Muscle of back (tissue), 13 donors: ENCODE results near the gene TTC31. TPM values are rescaled to one million over a fixed set of nuclear protein-coding genes. Genes with fewer than 3 reads are reported as not detected.
"Not testable (repeated sequence)": the region's sequence is repeated elsewhere in the genome, so short reads cannot be mapped to it uniquely, and the experiment has no call there.

Source experiments
- DNase-seq, 3 donors: peaks; one replicate each; pipeline versions ENCODE4 v3.0.0 to v3.0.0-alpha.2; 2013
- long read RNA-seq, 9 donors: transcript quantifications; one replicate each; lab custom pipeline, GENCODE V29; 2026
- polyA plus RNA-seq, 10 donors: library from polyadenylated mRNA; unstranded; fragments of 120-200 nt; gene quantifications; one replicate each; pipeline ENCODE4 v1.2.1, GENCODE V29; 2013; ENCODE audit not compliant: insufficient read length in 10 of 10

Gene TTC31
- polyA plus RNA-seq = 10 to 100 TPM; 15.1 to 21.6 (median 18.0) TPM
- long read RNA-seq, donor 1, partial matches to known transcripts = 0 of 1 reads
- long read RNA-seq, donor 1, other reads (novel, unspliced or antisense) = 0 of 1 reads
- long read RNA-seq, donor 2, partial matches to known transcripts = 0 of 1 reads
- long read RNA-seq, donor 2, other reads (novel, unspliced or antisense) = 0 of 1 reads
- long read RNA-seq, donor 3 = 0 reads
- long read RNA-seq, donor 4, partial matches to known transcripts = 0 of 1 reads
- long read RNA-seq, donor 4, other reads (novel, unspliced or antisense) = 0 of 1 reads
- long read RNA-seq, donor 5, partial matches to known transcripts = 0 of 2 reads
- long read RNA-seq, donor 5, other reads (novel, unspliced or antisense) = 0 of 2 reads
- long read RNA-seq, donor 6, partial matches to known transcripts = 8 of 9 reads
- long read RNA-seq, donor 6, other reads (novel, unspliced or antisense) = 0 of 9 reads
- long read RNA-seq, donor 7, partial matches to known transcripts = 0 of 1 reads
- long read RNA-seq, donor 7, other reads (novel, unspliced or antisense) = 0 of 1 reads
- long read RNA-seq, donor 8 = 0 reads
- long read RNA-seq, donor 9 = 0 reads

GRCh38 chr2:74482801-74483674 is at the start of gene TTC31, which contains the start of gene CCDC142:
Gene TTC31 (plus strand): TSS chr2:74483081. CDS start chr2:74483096, 15 bp downstream.
Gene CCDC142 (minus strand): TSS chr2:74482998. CDS start chr2:74482837, 161 bp downstream.
- DNase-seq = peak; percentile 97 to 99 (median 97)

GRCh38 chr2:74436111-74436805 is 46.6 kb upstream of the TTC31 start:
- DNase-seq = no peak

- DNase-seq = no peak
Observed at GRCh38 chr2:74436848-74437695, 45.8 kb upstream of the TTC31 start.

GRCh38 chr2:74438248-74438647 is 44.6 kb upstream of the TTC31 start:
- DNase-seq = no peak

GRCh38 chr2:74439373-74439772 is 43.5 kb upstream of the TTC31 start:
- DNase-seq = no peak

- DNase-seq = peak; percentile 79 to 93 (median 84)
Observed at GRCh38 chr2:74439803-74440377, 43.0 kb upstream of the TTC31 start.

- peak; percentile 85 to 97 (median 92) for DNase-seq
Observed at GRCh38 chr2:74440378-74441169, 42.3 kb upstream of the TTC31 start.

- DNase-seq = no peak
Observed at GRCh38 chr2:74441170-74441689, 41.7 kb upstream of the TTC31 start.

- peak in 1 of 3 donors; percentile 78 for DNase-seq
Observed at GRCh38 chr2:74441690-74442482, 41.0 kb upstream of the TTC31 start, which contains the start of gene RTKN. Gene RTKN (minus strand): TSS chr2:74441937. CDS start chr2:74441816, 121 bp downstream.

GRCh38 chr2:74442483-74443297 is 40.2 kb upstream of the TTC31 start:
- not testable (repeated sequence) for DNase-seq

- no peak for DNase-seq
Observed at GRCh38 chr2:74444498-74445318, 38.2 kb upstream of the TTC31 start.

- DNase-seq = no peak
Observed at GRCh38 chr2:74447230-74447999, 35.5 kb upstream of the TTC31 start.

- no peak for DNase-seq
Observed at GRCh38 chr2:74448771-74449170, 34.1 kb upstream of the TTC31 start.

GRCh38 chr2:74450570-74451190 is 32.2 kb upstream of the TTC31 start:
- no peak for DNase-seq
